Pancreas (tissue), 10 donors: ENCODE results near the gene EXTL1. TPM values are rescaled to one million over a fixed set of nuclear protein-coding genes. Genes with fewer than 3 reads are reported as not detected.

Experiments used
- ATAC-seq, 4 donors: fragments of 200-7000 bp; cut with Tn5 transposase; one replicate each; pipeline versions ENCODE4 v1.8.0 to v1.9.1; 2020; ENCODE audit warnings: mild to moderate bottlenecking in 4 of 4, moderate library complexity in 4 of 4
- DNase-seq, 6 donors: peaks; one replicate each; pipeline ENCODE4 v3.0.0-alpha.2; 2020
- FAIRE-seq: peaks from 2 replicates; lab custom pipeline; 2012; peaks lifted over from hg19 to GRCh38; lab: Jason Lieb, UNC
- H3K27ac ChIP-seq, 4 donors: fragments of 200-600 bp; sonication (generic); 1 replicate in 3 of 4; 2 replicates in 1 of 4; pipeline versions ENCODE4 v1.5.0 to v1.8.0; 2020
- H3K27me3 ChIP-seq, 4 donors: fragments of 200-600 bp; one replicate each; pipeline ENCODE4 v1.8.0; 2021
- H3K36me3 ChIP-seq, 3 donors: fragments of 200-600 bp; sonication (generic) in 1 of 3; one replicate each; pipeline versions ENCODE4 v1.5.0 to v1.8.0; 2020 to 2021
- H3K4me1 ChIP-seq, 3 donors: fragments of 200-600 bp; one replicate each; pipeline ENCODE4 v1.8.0; 2021
- H3K4me3 ChIP-seq, 4 donors: fragments of 200-600 bp; sonication (generic) in 2 of 4; one replicate each; pipeline versions ENCODE4 v1.5.0 to v1.8.0; 2020 to 2021
- H3K9me3 ChIP-seq, 4 donors: fragments of 200-600 bp; one replicate each; pipeline ENCODE4 v1.8.0; 2021
- CTCF ChIP-seq, 4 donors: fragments of 200-600 bp; sonication (generic) in 3 of 4; IDR thresholded peaks; one replicate each; pipeline versions ENCODE4 v1.5.0 to v1.8.0; 2021; ENCODE audit warnings: antibody characterized with exemption in 4 of 4
- WGBS, 2 donors: extraction: QIAGEN DNeasy Blood & Tissue Kit; methylation state at CpG; one replicate each; pipeline ENCODE4 v1.1.7; 2013; 5-methylcytosine and 5-hydroxymethylcytosine counted together
- intact Hi-C, 3 donors: fragments of 100-400 bp; cut with DNase I; formaldehyde crosslinking; loops; one replicate each; pipeline versions ENCODE4 v1.11.1 to v1.14.2; 2022
- polyA plus RNA-seq, 2 donors: library from polyadenylated mRNA; stranded (reverse); fragments of 200-250 nt; gene quantifications; one replicate each; pipeline ENCODE4 v1.2.3, GENCODE V29; 2013
- total RNA-seq, 6 donors: library from RNA; stranded (reverse); fragmentation: NEBNext Ultra II Directional in 4 of 6; extraction: Animal tissue kit (Norgen Biotek cat#: 25700) in 4 of 6; gene quantifications; one replicate each; pipeline versions ENCODE4 v1.2.1 to v1.2.4, GENCODE V29; 2021 to 2023
- donor health status: healthy with polysubstance abuse.
- donor health status: DM: no; HTN: no; CAD: no; lungs with moderate emphysema.
- donor health status: DM: no; HTN: no; CAD: no.
- donor health status: control.
- donor health status: control.
- donor health status: Bipolar disorder and iron deficiency.
- donor health status: DM: yes; HTN: yes; CAD: no.
- donor health status: DM: no; HTN: no; CAD: no.
- donor health status: DM: no; HTN: no; CAD: no.
- donor health status: DM: yes; HTN: yes; CAD: no.

EXTL1 gene
- total and polyA plus RNA-seq, 8 donors = 0.04 to 0.34 (median 0.18) TPM

- 72 to 81% methylated on average over 2 of the region's 2 CpGs for WGBS, 2 donors
- no peak for DNase-seq
Measured at GRCh38 chr1:25987951-25988350, 33.6 kb upstream of the EXTL1 start.

DNA sequence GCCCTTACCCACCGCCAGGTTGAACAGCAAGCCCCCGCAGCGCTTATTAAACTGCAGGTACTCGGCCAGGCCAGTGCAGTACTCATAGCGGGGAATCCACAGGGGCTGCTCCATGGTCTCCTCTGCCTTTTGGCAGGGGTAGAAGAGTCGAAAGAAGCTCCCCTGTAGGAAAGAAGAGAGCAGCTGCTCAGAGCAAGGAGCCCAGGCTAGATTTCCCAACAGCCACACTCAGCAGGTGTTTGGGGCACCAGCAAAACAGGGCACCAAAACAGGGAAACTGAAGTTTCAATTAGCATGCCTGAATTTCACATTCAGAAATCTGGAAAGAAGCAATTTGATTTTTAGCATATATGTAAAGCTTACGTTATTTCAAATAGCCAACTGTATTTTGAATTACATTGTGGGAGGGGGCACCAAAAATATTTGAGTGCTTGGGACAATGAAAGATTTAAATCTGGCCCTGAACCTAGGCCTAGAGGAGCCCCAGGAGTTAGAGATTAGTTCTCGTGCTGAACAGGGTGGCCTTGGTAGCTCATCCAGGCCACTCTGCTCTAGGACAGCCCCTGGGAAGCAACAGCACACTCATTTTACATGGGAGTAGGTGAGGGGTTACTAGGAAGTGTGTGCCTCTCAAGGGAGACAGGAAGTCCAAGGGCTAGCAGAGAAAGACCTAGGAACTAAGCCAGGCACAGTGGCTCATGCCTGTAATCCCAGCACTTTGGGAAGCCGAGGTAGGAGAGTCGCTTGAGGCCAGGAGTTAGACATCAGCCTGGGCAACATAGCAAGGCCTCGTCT, 31.9 kb upstream of the EXTL1 start:
- Histone ChIP-seq H3K27me3 (no peaks in the 10 kb centered on the region), H3K4me1 (no peaks in the 10 kb centered on the region), H3K9me3 (no peaks in the 10 kb centered on the region), H3K4me3 (no peak overlapping the region), H3K36me3 (peaks cover 0 to 7% (median 0%) of the 10 kb centered on the region in 3 donors), H3K27ac (no peak overlapping the region)
- TF ChIP-seq CTCF (IDR thresholded peaks at IDR 0.05) = no peak
- 83 to 87% methylated on average over 11 of the region's 11 CpGs for WGBS, 2 donors
- no peak for DNase-seq
- ATAC-seq = no peak
- intact Hi-C loops = loop anchor here in 2 of 3 donors (5.0 to 10.0 kb wide), 3 partner anchors 82 to 155 kb away; partner anchors contain the start of gene STMN1 (in 1 of the 2)
- no peak for FAIRE-seq

More at GRCh38 chr1:25987951-25988350, 33.6 kb upstream of the EXTL1 start:
- H3K9me3 ChIP-seq = no peaks in the 10 kb centered on the region
- no peak overlapping the region for H3K27ac ChIP-seq
- FAIRE-seq (no peak), ATAC-seq (no peak)
- intact Hi-C loops = no loop called here
- H3K4me1 ChIP-seq = no peaks in the 10 kb centered on the region
- no peak overlapping the region for H3K4me3 ChIP-seq
- peaks cover 0 to 21% (median 4%) of the 10 kb centered on the region in 3 donors for H3K36me3 ChIP-seq
- no peak for TF ChIP-seq CTCF (IDR thresholded peaks at IDR 0.05)
- no peaks in the 10 kb centered on the region for H3K27me3 ChIP-seq

GRCh38 chr1:25990251-25990650, 31.3 kb upstream of the EXTL1 start:
- 76 to 79% methylated on average over 6 of the region's 6 CpGs for WGBS, 2 donors
- no peaks in the 10 kb centered on the region for H3K4me1 ChIP-seq
- ATAC-seq (no peak), FAIRE-seq (no peak), DNase-seq (no peak)
- intact Hi-C loops = loop anchor here in 2 of 3 donors (5.0 to 10.0 kb wide), 3 partner anchors 83 to 155 kb away; partner anchors contain the start of gene STMN1 (in 1 of the 2)
- no peaks in the 10 kb centered on the region for H3K27me3 ChIP-seq
- TF ChIP-seq CTCF (IDR thresholded peaks at IDR 0.05) = no peak
- no peak overlapping the region for H3K4me3 ChIP-seq
- no peak overlapping the region for H3K27ac ChIP-seq
- no peaks in the 10 kb centered on the region for H3K9me3 ChIP-seq
- H3K36me3 ChIP-seq = peaks cover 0 to 7% (median 0%) of the 10 kb centered on the region in 3 donors

DNA sequence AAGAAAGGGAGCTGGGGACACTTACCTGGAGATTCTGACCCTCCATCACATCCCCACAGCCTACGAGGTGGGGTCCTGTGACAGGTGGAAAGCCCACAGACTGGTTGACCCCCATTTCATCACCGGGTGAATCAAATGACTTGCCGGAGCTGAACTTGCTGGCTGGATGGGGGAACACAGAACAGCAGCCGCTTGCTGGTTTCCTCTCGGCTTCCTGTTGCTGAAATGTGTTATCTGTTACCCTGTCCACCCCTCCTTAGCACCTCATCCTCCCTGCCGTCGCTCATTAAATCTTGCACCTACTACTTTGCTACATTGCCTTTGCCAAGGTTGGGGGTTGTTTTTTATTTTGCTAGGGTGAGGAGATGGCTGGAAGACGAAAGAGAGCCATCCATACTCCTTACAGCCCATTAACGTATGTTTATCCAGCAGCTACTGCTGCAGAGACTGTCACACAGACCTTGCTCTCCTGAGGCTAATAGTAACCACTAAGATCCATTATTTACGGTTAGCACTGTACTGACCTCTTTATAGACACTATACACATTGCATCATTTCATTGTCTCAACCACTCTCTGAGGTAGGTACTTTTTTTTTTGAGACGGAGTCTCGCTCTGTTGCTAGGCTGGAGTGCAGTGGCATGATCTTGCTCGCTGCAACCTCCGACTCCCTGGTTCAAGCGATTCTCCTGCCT, 30.7 kb upstream of the EXTL1 start:
- H3K4me1 ChIP-seq = no peaks in the 10 kb centered on the region
- no peak overlapping the region for H3K27ac ChIP-seq
- WGBS, 2 donors = 85 to 87% methylated on average over 15 of the region's 15 CpGs
- peaks cover 0 to 7% (median 0%) of the 10 kb centered on the region in 3 donors for H3K36me3 ChIP-seq
- no peak overlapping the region for H3K4me3 ChIP-seq
- DNase-seq (no peak), ATAC-seq (no peak), FAIRE-seq (no peak)
- no peaks in the 10 kb centered on the region for H3K9me3 ChIP-seq
- no peaks in the 10 kb centered on the region for H3K27me3 ChIP-seq
- intact Hi-C loops = loop anchor here in 2 of 3 donors (5.0 to 10.0 kb wide), 3 partner anchors 84 to 156 kb away; partner anchors contain the start of gene STMN1 (in 1 of the 2)
- TF ChIP-seq CTCF (IDR thresholded peaks at IDR 0.05) = no peak
